A673 (cell line): ENCODE measurements around the gene F11.

Experiments used
- EZH2 ChIP-seq: fragments of 200-600 bp; sonication (generic); IDR thresholded peaks from 2 replicates; pipeline ENCODE4 v1.6.1; 2017; ENCODE audit warnings: borderline replicate concordance, low read depth, mild to moderate bottlenecking, mixed read lengths, antibody characterized with exemption, low read length; ENCODE audit not compliant: poor library complexity, severe bottlenecking
- TF ChIP-seq, protein P1 (sequence below): fragments of 300-800, 200-600 bp; sonication (generic); conservative IDR thresholded peaks from 2 replicates; pipeline ENCODE4 v1.5.1; 2017; ENCODE audit warnings: low read depth, mild to moderate bottlenecking, antibody characterized with exemption, low read length, moderate library complexity, mixed read lengths

DNA sequence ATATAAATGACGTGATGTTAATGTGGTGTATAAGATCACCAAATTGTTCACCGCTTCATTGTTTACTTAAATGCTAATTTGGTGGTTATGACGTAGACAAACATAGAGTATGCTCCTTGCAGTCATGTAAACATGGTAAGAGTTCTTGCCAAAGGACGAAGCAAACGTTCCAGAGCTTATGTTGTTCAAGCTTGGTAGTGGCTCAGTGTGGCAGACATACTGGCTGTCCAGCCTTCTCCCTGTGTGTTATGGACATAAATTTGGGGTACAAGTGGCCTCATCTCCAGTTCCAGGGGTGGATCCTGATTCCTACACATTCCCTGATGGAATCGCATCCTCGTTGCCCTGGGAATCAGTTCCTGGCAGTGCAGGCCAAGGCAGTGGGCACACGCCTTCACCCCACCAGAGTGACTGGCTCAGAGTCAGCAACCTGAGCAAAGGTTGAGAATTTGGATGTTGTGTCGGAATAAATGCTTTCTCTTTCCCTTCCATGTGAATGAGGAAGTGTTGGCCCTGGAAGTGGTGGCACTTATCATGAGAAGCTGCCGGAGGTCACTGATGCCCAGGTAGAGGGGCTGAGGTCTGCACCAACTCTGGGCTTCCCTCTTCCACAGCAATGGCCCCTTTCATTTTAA lies 25.4 kb downstream of the F11 start:
- TF ChIP-seq, protein P1, sequence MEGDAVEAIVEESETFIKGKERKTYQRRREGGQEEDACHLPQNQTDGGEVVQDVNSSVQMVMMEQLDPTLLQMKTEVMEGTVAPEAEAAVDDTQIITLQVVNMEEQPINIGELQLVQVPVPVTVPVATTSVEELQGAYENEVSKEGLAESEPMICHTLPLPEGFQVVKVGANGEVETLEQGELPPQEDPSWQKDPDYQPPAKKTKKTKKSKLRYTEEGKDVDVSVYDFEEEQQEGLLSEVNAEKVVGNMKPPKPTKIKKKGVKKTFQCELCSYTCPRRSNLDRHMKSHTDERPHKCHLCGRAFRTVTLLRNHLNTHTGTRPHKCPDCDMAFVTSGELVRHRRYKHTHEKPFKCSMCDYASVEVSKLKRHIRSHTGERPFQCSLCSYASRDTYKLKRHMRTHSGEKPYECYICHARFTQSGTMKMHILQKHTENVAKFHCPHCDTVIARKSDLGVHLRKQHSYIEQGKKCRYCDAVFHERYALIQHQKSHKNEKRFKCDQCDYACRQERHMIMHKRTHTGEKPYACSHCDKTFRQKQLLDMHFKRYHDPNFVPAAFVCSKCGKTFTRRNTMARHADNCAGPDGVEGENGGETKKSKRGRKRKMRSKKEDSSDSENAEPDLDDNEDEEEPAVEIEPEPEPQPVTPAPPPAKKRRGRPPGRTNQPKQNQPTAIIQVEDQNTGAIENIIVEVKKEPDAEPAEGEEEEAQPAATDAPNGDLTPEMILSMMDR = no peak
- no peak for TF ChIP-seq EZH2
